Activated T-cell treated with anti-CD3 and anti-CD28 coated beads for 24 hours (primary cell): ENCODE results near the gene SLC16A3.

Experiments used
- DNase-seq: peaks from one replicate; pipeline ENCODE4 v3.0.0-alpha.2; 2020; ENCODE audit warnings: low read depth

Gene SLC16A3

GRCh38 chr17:82223517-82223916 lies 5.3 kb upstream of the SLC16A3 start:
- no peak for DNase-seq

GRCh38 chr17:82224666-82225065 lies 4.2 kb upstream of the SLC16A3 start:
- no peak for DNase-seq

GRCh38 chr17:82225368-82226029 lies 3.3 kb upstream of the SLC16A3 start:
- DNase-seq, result no peak

- no peak for DNase-seq
Measured at GRCh38 chr17:82226146-82226808, 2.6 kb upstream of the SLC16A3 start.

GRCh38 chr17:82226809-82227628 lies 1.8 kb upstream of the SLC16A3 start:
- no peak for DNase-seq

GRCh38 chr17:82227629-82228277 lies 1.1 kb upstream of the SLC16A3 start:
- no peak for DNase-seq

- DNase-seq, result peak; percentile 26
Measured at GRCh38 chr17:82228278-82228841, 482 bp upstream of the SLC16A3 start.

GRCh38 chr17:82229698-82230608 lies 1.1 kb downstream of the SLC16A3 start:
- DNase-seq, result no peak

GRCh38 chr17:82230609-82231311 lies 1.9 kb downstream of the SLC16A3 start:
- peak; percentile 28 for DNase-seq

- no peak for DNase-seq
Measured at GRCh38 chr17:82231312-82231561, 2.4 kb downstream of the SLC16A3 start.

- no peak for DNase-seq
Measured at GRCh38 chr17:82231562-82232321, 2.9 kb downstream of the SLC16A3 start.

GRCh38 chr17:82232322-82232820 lies 3.5 kb downstream of the SLC16A3 start:
- no peak for DNase-seq

GRCh38 chr17:82232876-82233785 lies 4.3 kb downstream of the SLC16A3 start:
- no peak for DNase-seq

GRCh38 chr17:82234211-82235055 lies 5.6 kb downstream of the SLC16A3 start:
- no peak for DNase-seq

- DNase-seq, result no peak
Measured at GRCh38 chr17:82235056-82235774, 6.4 kb downstream of the SLC16A3 start.

GRCh38 chr17:82235775-82236141 lies 6.9 kb downstream of the SLC16A3 start:
- no peak for DNase-seq
